ENCODE measurements around the gene CDHR3. TPM values are rescaled to one million over a fixed set of nuclear protein-coding genes. Genes with fewer than 3 reads are reported as not detected.

CDHR3 gene
- total and polyA plus RNA-seq, 2 of the 8 experiments (the other 6 are each of a cell fraction or from before 2014, with no cell fraction given), result 6.4 to 6.8 TPM

DNA sequence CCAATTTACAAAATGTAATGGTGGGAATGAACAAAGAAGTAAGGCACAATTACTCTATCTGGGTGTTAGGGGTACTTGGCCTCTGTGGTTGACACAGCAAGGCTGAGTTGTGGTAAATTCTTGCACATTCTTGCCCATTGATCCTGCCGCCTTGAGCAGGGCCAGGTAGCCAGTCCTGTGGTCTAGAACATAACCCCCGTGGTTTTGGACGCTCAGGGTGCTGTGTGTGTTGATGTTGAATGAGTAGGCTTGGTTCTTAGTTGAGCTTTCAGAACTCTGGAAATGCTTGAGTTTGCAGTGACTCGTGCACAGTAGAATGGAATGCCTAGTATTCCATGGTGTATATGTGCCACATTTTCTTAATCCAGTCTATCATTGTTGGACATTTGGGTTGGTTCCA, 42.3 kb upstream of the CDHR3 start:
- Histone ChIP-seq H3K56ac (replicated peaks; ENCODE audit: insufficient read length, low read depth, low read length) (no peak overlapping the region), H2BK120ac (replicated peaks; ENCODE audit: low read depth, low read length) (no peak overlapping the region), H3K23ac (ENCODE audit: insufficient read length) (no peak overlapping the region), H3K9ac (replicated peaks in 1 of 4; ENCODE audit: extremely low read depth in 1 of 4, low read depth in 3 of 4, low read length in 3 of 4) (no peak overlapping the region), H3K27ac (ENCODE audit: low read depth, low read length) (no peak overlapping the region), H4K91ac (replicated peaks; ENCODE audit: insufficient read length, low read length) (no peak overlapping the region), H2AK5ac (ENCODE audit: low read depth, low read length) (no peak overlapping the region), H2AFZ (ENCODE audit: low read length) (no peak overlapping the region), H3K4me1 (replicated peaks in 1 of 4; ENCODE audit: control insufficient read depth in 3 of 4, insufficient read depth in 4 of 4, low read length in 3 of 4) (no peaks in the 10 kb centered on the region), H3K14ac (ENCODE audit: insufficient read length) (no peak overlapping the region), H3K23me2 (ENCODE audit: low read depth, low read length) (no peaks in the 10 kb centered on the region), H3K4ac (replicated peaks; ENCODE audit: insufficient read length, low read depth, low read length) (no peak overlapping the region), H2BK15ac (ENCODE audit: low read length) (no peak overlapping the region), H3K9me3 (ENCODE audit: insufficient read depth in 2 of 2, low read depth in 1 of 2, low read length in 1 of 2) (peaks cover 2 to 3% of the 10 kb centered on the region in 2 experiments; a peak in 2 of 4 replicates), H3K27me3 (replicated peaks in 1 of 4; ENCODE audit: control insufficient read depth in 3 of 4, extremely low read depth in 1 of 4, insufficient read depth in 3 of 4, low read length in 3 of 4) (no peaks in the 10 kb centered on the region), H2BK20ac (ENCODE audit: low read length) (no peak overlapping the region), H3K4me3 (ENCODE audit: extremely low read depth in 1 of 4, insufficient read depth in 2 of 4, low read depth in 3 of 4, low read length in 4 of 4) (no peak overlapping the region), H2BK12ac (ENCODE audit: low read depth, low read length) (no peak overlapping the region), H3K4me2 (ENCODE audit: insufficient read depth in 1 of 2, low read depth in 2 of 2, low read length in 2 of 2) (no peak overlapping the region), H2BK5ac (ENCODE audit: low read depth, low read length) (no peak overlapping the region), H3K79me2 (ENCODE audit: control insufficient read depth in 1 of 2, insufficient read depth in 2 of 2, low read length in 2 of 2) (no peaks in the 10 kb centered on the region), H3K36me3 (ENCODE audit: control insufficient read depth in 2 of 4, insufficient read depth in 4 of 4, low read length in 3 of 4) (peaks cover 0 to 9% (median 2%) of the 10 kb centered on the region in 4 experiments; a peak in 3 of 8 replicates), H4K8ac (ENCODE audit: extremely low read depth, insufficient read depth, low read length) (no peak overlapping the region; the same call in 1 of the 2 replicates), H4K20me1 (replicated peaks in 1 of 2; ENCODE audit: control insufficient read depth in 1 of 2, insufficient read depth in 2 of 2, low read length in 2 of 2) (no peaks in the 10 kb centered on the region), H4K5ac (ENCODE audit: insufficient read length, low read depth, low read length) (no peak overlapping the region), H3K18ac (ENCODE audit: extremely low read depth, low read length) (no peak overlapping the region), H3K79me1 (ENCODE audit: low read depth, low read length) (no peaks in the 10 kb centered on the region)
- FAIRE-seq, result no peak
- 91% methylated on average over 4 of the region's 4 CpGs; no CpG with 5 or more reads in 1 of the 2 experiments for WGBS, 2 experiments (ENCODE audit: extremely low coverage in 1 of 2, insufficient coverage in 1 of 2, insufficient read length in 1 of 2, insufficient replicate concordance in 2 of 2, low coverage in 1 of 2, low lambda C conversion rate in 2 of 2, missing lambda C conversion rate in 1 of 2)
- DNase-seq (ENCODE audit: low read depth in 1 of 2, low spot score in 2 of 2), result no peak
- CTCF ChIA-PET (ENCODE audit: partially characterized antibody), result interaction anchor here (1.4 kb wide), 1 partner anchor 14 kb away, joined by 6 read pairs; no protein-coding TSS in a partner anchor
- TF ChIP-seq KDM1A (IDR thresholded peaks at IDR 0.05; ENCODE audit: borderline replicate concordance, low read length) (no peak), SP1 (IDR thresholded peaks at IDR 0.05; ENCODE audit: low read depth, low read length) (no peak), SIX5 (IDR thresholded peaks at IDR 0.05; ENCODE audit: low read depth, low read length) (no peak), RFX5 (IDR thresholded peaks at IDR 0.05; ENCODE audit: borderline replicate concordance, low read depth, low read length) (no peak)
- TF ChIP-seq, protein P1, sequence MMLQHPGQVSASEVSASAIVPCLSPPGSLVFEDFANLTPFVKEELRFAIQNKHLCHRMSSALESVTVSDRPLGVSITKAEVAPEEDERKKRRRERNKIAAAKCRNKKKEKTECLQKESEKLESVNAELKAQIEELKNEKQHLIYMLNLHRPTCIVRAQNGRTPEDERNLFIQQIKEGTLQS (IDR thresholded peaks at IDR 0.05; ENCODE audit: insufficient read depth, low read depth, low read length), result no peak
- POLR2A ChIA-PET (ENCODE audit: partially characterized antibody), result no interaction called here
